ENCODE results near the gene SHC2.
"Not testable (repeated sequence)": the region's sequence is repeated elsewhere in the genome, so short reads cannot be mapped to it uniquely, and the experiment has no call there.

SHC2 gene

GRCh38 chr19:386632-387301, 74.1 kb downstream of the SHC2 start:
- not testable (repeated sequence) for DNase-seq

DNA sequence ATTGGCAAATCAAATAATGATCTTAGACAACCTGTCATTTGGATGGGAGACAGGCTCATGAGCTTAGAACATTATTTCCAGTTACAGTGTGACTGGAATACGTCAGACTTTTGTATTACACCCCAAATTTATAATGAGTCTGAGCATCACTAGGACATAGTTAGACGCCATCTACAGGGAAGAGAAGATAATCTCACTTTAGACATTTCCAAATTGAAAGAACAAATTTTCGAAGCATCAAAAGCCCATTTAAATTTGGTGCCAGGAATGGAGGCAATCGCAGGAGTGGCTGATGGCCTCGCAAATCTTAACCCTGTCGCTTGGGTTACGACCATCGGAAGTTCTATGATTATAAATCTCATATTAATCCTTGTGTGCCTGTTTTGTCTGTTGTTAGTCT, 74.6 kb downstream of the SHC2 start:
- not testable (repeated sequence) for DNase-seq

- no peak for DNase-seq
Measured at GRCh38 chr19:384799-385169, 76.0 kb downstream of the SHC2 start.

DNA sequence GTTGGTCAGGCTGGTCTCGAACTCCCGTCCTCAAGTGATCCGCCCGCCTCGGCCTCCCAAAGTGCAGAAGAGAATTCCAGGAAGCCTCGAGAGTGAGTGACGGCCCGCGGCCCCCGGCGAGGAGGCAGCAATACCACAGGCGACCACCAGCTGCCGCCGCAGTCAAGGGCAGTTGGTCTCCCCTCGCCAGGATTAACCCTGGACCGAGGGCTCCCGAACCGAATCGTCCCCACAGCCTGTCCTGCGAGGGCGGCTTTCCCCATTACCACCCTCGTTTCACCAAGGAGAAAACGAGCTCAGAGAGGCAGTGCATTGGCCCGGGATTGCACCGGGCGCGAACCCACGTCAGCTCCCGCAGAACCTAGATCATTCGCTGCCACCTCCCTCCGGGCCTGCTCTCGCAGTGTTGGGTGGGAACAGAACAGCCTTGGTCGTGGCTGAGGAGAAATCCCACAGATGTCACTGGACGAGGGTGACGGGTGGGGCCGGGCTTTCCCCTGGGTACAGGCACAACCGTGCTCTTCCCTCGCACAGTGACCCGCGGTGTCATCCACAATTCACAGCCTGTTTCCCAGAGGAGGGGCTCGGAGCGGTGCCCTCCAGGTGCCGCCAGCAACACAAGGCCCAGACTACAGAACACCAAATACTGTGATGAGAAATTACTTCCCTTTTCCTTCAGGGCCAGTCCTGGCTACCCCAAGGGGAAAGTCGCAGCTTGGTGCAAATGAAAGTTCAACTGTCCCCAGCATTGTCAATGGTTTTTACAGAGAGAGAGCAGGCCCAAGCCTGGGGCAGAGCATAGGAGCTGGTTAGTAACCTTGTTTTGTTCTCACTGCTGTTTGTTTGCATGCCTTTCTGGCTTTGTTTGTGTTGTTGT, 76.7 kb downstream of the SHC2 start:
- no peak for DNase-seq

DNA sequence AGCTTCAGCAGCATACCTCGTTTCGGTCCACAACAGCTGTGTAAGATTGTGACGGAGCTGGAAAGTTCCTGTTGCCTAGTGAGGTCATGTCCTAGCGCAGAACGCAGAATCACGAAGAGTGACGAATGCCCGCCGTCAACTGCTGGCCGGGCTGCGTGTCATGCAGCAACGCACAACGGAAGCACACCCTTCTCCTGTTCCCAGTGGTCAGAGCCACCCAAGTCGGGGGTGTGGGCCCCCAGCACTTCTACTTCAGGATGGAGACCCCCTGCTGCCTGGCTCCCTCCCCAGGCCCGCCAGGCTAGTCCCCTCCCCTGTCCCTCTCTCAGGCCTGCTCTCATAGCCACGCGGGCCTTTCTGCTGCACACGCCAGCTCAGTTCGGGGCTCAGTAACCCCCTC, 77.8 kb downstream of the SHC2 start:
- DNase-seq, result no peak

DNA sequence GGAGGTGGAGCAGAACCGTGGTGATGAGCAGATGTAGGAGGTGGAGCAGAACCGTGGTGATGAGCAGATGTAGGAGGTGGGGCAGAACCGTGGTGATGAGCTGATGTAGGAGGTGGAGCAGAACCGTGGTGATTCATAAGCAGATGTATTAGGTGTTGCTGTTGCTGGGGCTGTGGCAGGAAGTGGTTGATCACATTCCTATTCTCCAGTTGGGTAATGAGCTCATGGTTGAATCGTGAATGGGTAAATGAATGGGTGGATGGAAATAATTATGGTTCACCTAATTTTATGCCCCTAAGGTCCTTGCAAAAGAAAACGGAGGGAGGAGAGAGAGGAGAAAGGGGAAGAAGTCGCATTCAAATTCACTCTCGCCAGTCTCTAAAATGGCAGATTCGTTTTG, 78.3 kb downstream of the SHC2 start:
- DNase-seq, result not testable (repeated sequence)

DNA sequence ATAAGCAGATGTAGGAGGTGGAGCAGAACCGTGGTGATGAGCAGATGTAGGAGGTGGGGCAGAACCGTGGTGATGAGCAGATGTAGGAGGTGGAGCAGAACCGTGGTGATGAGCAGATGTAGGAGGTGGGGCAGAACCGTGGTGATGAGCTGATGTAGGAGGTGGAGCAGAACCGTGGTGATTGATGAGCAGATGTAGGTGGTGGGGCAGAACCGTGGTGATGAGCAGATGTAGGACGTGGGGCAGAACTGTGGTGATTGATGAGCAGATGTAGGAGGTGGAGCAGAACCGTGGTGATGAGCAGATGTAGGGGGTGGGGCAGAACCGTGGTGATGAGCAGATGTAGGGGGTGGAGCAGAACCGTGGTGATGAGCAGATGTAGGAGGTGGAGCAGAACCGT, 78.9 kb downstream of the SHC2 start:
- DNase-seq, result not testable (repeated sequence)

GRCh38 chr19:380618-381219, 80.1 kb downstream of the SHC2 start:
- not testable (repeated sequence) for DNase-seq

DNA sequence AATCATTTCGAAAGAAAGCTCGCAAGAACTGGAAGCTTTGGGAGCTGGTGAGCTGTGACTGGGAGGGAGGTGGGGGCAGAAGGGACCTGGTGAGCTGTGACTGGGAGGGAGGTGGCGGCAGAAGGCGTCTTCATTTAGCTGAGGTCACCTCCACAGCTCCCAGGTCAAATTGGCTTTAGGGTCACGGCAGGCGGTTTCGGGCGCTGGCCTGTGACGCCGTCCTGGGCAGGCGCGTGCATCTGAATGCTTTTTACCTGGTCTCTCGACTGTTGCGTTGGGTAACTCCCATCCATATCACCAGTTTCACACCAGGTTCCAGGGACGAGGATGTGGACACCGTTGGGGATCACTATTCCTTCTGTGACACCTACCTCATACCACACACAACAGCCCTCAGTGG, 81.0 kb downstream of the SHC2 start:
- DNase-seq, result no peak

GRCh38 chr19:378706-379105, 82.1 kb downstream of the SHC2 start:
- DNase-seq, result no peak

GRCh38 chr19:377801-378581, 82.8 kb downstream of the SHC2 start:
- DNase-seq, result no peak

- no peak for DNase-seq
Measured at GRCh38 chr19:376111-376470, 84.7 kb downstream of the SHC2 start.

- no peak for DNase-seq
Measured at GRCh38 chr19:375395-376110, 85.3 kb downstream of the SHC2 start.

- DNase-seq, result no peak
Measured at GRCh38 chr19:374886-375235, 86.0 kb downstream of the SHC2 start.

DNA sequence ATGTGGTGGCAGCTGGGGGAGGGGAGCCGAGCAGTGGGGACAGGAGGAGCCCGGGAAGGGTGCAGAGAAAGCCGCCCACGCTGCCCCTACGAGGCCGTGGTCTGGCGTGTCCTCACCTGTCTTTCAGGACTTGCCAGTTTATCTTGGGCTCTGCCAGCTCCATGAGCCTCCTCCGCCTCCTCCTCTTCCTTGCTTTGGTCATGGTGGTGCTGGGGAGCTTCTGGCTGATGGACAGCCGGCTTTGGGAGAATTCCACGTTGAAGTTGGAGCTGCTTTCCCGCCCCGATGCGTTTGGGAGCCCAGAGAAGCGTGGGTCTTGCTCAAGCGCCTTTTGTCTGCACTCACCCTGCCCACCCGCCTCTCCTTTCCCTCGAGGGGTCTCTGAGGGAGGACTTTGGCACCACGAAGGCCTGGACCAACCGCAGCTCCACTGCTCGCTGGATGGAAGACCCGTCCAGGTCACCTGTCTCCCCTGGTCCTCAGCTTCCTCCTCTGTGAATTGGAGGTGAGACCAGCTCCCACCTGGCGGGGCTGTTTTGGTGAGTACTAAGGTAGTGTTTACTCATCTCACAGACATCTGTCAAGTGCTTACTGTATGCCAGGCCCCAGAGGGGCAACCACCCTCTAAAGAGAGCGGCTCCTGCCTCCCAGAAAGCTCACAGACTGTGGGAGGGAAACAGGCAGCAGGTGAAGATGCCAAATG, 86.5 kb downstream of the SHC2 start:
- DNase-seq, result no peak

DNA sequence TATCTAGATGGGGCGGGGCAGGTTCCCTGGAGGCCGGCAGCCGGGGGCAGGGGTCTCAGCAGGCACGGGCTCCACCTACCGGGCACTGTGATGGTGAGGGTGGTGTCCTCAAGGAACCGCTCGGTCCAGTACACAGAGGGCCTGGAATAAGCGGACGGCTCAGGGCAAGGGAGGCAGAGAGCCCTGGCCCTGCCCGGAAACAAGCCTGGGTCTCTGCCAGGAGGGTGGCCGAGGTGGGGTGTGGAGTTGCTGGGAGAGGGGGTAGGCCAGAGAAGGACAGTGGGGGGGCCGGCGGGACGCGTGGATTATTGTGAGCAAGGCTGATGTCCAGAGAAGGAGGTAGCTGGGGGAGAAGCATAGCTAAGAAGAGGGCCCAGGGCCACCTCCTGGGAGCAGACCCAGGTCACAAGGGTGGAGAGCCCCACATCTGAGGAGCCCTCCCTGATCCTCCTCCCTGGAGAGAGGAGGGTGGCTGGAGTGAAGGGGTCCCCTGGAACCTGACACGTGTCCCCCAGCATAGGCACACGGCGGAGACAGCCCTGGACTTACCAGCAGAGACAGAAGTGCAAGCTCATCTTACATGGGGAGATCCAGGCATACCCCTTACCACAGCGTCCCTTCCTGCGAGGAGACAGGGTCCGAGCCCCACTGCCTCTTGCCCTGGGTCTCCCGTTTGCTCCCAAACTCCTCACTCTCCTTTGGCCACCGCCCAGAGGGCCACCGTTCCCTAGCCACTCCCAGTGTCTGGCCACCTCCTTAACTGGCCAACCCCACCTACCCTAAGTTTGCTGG, 87.2 kb downstream of the SHC2 start:
- DNase-seq, result no peak

DNA sequence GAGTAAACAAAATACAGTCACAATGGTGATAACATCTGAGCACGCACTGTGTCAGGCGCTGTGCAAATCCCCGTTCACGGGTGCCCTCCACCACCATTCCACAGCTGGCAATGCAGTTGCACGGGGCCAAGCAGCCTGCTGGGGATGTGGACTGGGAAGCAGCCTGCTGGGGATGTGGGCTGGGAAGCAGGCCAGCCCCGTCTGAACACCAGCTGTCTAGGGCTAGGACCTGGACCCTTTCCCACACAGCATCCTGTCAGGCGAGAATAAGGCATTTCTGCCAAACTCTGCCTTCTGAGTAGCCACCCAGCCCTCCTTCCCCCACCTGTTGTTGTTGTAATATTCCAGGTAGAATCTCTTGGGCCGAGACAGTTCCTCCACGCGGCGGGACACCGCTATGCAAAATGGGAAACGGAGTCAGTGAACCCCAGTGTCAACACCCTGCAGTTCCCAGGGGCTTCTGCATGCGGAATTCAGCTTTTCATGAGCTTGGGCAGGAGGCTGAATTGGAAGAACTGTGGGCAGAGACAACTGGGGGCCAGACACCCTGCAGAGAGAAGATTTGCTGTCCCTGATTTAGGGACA, 88.4 kb downstream of the SHC2 start:
- DNase-seq, result no peak

DNA sequence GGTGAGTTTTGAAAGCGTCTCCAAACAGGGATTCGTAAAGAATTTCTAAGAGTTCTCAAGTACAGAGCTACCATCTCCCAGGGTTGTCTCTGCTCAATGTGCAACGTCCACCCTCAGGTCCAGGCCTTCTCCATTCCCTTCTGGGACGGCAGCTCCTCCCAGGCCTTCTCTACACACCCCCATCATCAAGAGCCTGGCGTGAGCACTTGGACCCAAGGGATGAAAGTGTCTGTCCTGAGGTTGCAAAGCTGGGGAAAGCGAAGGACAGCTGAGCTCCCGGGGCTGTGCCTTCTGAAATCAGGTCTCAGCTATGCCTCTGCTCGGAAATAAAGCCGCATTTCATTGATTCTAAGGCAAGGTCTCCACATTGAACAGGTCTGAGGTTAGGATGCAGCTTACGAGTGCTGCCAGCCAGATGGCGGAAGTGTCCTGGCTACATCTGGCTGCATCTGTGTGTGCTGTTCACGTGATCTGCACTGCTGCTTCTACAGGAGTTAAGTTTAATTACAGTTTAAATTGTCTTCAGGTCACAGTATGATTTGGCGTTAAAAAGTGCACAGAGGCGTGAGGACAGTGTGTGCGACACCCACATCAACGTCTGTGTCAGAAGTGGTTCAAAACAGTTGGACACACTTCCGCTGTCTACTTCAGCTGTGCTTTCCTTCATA, 89.2 kb downstream of the SHC2 start:
- DNase-seq, result no peak

DNA sequence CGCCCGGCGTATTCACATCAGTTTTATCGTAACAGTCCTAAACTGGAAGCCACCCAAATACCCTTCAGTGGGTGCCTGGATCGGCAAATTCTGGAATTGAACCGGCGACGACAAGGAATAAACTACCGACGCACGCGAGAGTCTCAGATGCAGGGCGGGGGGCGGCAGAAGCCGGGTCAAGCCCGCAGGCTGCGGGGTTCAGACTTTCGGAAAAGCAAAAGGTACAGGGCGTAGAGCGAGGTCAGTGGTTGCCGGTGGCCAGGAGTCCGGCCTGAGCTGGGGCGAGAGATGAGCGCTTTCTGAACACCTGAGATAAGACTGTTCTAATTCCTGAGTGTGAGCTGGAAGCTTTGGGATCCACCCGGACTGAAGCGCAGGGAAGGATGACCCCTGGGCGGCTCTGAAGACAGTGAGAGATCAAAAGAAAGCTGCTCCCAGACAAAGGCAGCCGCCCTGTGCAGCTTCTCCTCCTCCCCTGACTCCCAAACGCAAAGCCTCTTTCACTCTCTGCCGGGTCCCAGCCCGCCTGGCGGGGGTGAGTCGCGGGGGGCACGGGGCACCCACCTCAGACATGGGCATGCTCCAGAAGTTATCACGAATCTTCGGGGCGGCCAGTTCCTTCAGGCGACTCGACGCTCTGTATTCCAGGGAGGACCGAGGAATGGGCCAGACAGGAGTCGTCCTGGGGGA, 90.0 kb downstream of the SHC2 start:
- no peak for DNase-seq

DNA sequence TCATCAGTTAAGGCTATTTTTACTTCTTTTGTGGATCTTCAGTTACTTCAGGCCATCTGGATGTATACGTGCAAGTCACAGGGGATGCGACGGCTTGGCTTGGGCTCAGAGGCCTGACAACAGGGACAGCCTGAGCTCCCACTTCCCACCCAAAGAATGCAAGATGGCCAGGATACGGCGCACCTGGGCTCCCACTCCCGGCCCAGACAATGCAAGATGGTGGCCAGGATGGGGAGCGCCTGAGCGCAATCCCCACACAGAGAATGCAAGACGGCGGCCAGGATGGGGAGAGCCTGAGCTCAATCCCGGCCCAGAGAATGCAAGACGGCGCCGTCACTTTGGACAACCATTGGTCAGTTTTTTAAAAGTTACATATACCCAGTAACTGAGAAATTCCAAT, 91.0 kb downstream of the SHC2 start:
- no peak for DNase-seq
